Esophagus squamous epithelium (tissue), 5 donors: Measurements from ENCODE around the gene FHOD3. TPM values are rescaled to one million over a fixed set of nuclear protein-coding genes. Genes with fewer than 3 reads are reported as not detected.
A peak's percentile ranks its signal among the peaks of the same experiment; 100 is the strongest.

ENCODE experiments used
- DNase-seq: peaks from one replicate; lab custom pipeline; 2025; lab: John Stamatoyannopoulos, UW
- H3K27ac ChIP-seq, 4 donors: fragments of 200-600 bp; sonication (generic); one replicate each; pipeline ENCODE4 v1.5.1; 2016 to 2019; ENCODE audit warnings: mild to moderate bottlenecking in 1 of 4
- H3K27me3 ChIP-seq, 4 donors: fragments of 200-600 bp; sonication (generic); 1 replicate in 3 of 4; 2 replicates in 1 of 4; pipeline versions ENCODE4 v1.5.1 to v1.6.0; 2017 to 2021; ENCODE audit warnings: antibody characterized with exemption in 1 of 4
- H3K36me3 ChIP-seq, 3 donors: fragments of 200-600 bp; sonication (generic); one replicate each; pipeline ENCODE4 v1.5.1; 2016 to 2019
- H3K4me1 ChIP-seq, 3 donors: fragments of 200-600 bp; sonication (generic); one replicate each; pipeline ENCODE4 v1.5.1; 2017 to 2019
- H3K4me3 ChIP-seq, 4 donors: fragments of 200-600 bp; sonication (generic); 1 replicate in 3 of 4; 2 replicates in 1 of 4; pipeline ENCODE4 v1.5.1; 2016 to 2019; ENCODE audit warnings: mild to moderate bottlenecking in 2 of 4, moderate library complexity in 1 of 4
- H3K9me3 ChIP-seq, 3 donors: fragments of 200-600 bp; sonication (generic); one replicate each; pipeline ENCODE4 v1.5.1; 2016 to 2019
- POLR2A ChIP-seq, 4 donors: fragments of 450-650 bp; IDR thresholded peaks; one replicate each; pipeline ENCODE4 v1.6.1; 2017; ENCODE audit warnings: antibody characterized with exemption in 4 of 4, mild to moderate bottlenecking in 4 of 4, moderate library complexity in 3 of 4
- WGBS, 2 donors: methylation state at CpG; one replicate each; pipeline ENCODE4 v1.1.5; 2018; 5-methylcytosine and 5-hydroxymethylcytosine counted together
- intact Hi-C: fragments of 100-400 bp; cut with DNase I; formaldehyde crosslinking; loops from one replicate; pipeline ENCODE4 v1.15.0; 2022
- total RNA-seq, 4 donors: library from RNA; depleted of rRNA; stranded (reverse); fragments of >200 nt; gene quantifications; one replicate each; pipeline ENCODE4 v1.1.0, GENCODE V29; 2016
- TF ChIP-seq, protein P1 (sequence below), 6 experiments: fragments of 450-650 bp in 4 of 6; fragments of 200-600 bp in 2 of 6; sonication (generic) in 2 of 6; IDR thresholded peaks; one replicate each; pipeline ENCODE4 v1.5.1; 2016 to 2019; ENCODE audit warnings: antibody characterized with exemption in 6 of 6, mild to moderate bottlenecking in 4 of 6, moderate library complexity in 4 of 6
- donor health status: DM: yes; HTN: yes; CAD: no.

Gene FHOD3
- total RNA-seq, 4 donors from 2014 or later: 3.1 to 29.6 (median 5.7) TPM

DNA sequence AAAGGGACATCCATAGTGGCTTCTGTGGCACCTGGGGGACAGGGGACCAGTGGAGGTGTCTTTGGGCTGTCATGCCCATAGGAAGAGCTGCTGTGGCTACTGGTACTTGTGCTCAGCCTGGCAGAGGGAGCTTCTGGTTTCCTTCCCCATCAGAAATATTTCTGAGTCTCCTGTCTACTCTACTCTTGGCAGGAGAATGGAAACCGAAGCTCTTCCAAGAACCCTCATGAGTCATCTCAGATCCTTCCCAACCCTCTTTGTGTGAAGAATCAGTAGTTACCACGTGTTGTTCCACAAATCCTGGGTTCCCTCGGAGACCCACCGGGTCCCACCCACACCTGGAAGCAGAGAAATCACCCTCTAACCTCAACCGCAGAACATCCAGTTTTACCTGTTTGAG, 234.9 kb downstream of the FHOD3 start:
- Histone ChIP-seq H3K9me3 (no peaks in the 10 kb centered on the region), H3K27ac (peak overlapping the region; percentile 39 to 76 (median 46))

DNA sequence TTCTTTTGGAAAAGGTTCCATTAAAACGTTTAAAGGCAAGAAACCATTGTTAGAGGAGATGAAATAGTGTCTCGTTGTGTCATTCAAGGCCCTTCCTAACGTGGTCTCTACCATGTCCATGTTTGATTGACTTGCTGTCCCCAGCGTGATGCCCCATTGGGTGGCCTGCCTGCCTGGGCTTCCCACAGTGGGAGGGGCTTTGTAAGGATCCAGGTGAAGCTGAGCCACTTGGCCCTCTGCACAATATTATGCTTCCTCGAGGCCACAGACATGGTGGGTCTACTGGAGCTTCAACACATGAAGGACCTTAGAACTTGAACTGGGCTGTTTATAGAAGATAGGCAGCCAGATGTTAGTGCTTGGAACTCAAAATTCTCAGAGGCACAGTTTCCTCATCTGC, 235.3 kb downstream of the FHOD3 start:
- Histone ChIP-seq H3K27me3 (no peaks in the 10 kb centered on the region), H3K4me3 (no peak overlapping the region)

More for the DNA sequence above, 234.9 kb downstream of the FHOD3 start:
- no peak for DNase-seq
- intact Hi-C loops: no loop called here
- Histone ChIP-seq H3K36me3 (no peaks in the 10 kb centered on the region), H3K4me1 (peaks cover 0 to 28% (median 6%) of the 10 kb centered on the region in 3 donors), H3K4me3 (no peak overlapping the region), H3K27me3 (no peaks in the 10 kb centered on the region)
- WGBS, 2 donors: 33 to 52% methylated on average over 5 of the region's 5 CpGs
- no peak for TF ChIP-seq POLR2A (IDR thresholded peaks at IDR 0.05)
- TF ChIP-seq, protein P1, sequence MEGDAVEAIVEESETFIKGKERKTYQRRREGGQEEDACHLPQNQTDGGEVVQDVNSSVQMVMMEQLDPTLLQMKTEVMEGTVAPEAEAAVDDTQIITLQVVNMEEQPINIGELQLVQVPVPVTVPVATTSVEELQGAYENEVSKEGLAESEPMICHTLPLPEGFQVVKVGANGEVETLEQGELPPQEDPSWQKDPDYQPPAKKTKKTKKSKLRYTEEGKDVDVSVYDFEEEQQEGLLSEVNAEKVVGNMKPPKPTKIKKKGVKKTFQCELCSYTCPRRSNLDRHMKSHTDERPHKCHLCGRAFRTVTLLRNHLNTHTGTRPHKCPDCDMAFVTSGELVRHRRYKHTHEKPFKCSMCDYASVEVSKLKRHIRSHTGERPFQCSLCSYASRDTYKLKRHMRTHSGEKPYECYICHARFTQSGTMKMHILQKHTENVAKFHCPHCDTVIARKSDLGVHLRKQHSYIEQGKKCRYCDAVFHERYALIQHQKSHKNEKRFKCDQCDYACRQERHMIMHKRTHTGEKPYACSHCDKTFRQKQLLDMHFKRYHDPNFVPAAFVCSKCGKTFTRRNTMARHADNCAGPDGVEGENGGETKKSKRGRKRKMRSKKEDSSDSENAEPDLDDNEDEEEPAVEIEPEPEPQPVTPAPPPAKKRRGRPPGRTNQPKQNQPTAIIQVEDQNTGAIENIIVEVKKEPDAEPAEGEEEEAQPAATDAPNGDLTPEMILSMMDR (IDR thresholded peaks at IDR 0.05): no peak

DNA sequence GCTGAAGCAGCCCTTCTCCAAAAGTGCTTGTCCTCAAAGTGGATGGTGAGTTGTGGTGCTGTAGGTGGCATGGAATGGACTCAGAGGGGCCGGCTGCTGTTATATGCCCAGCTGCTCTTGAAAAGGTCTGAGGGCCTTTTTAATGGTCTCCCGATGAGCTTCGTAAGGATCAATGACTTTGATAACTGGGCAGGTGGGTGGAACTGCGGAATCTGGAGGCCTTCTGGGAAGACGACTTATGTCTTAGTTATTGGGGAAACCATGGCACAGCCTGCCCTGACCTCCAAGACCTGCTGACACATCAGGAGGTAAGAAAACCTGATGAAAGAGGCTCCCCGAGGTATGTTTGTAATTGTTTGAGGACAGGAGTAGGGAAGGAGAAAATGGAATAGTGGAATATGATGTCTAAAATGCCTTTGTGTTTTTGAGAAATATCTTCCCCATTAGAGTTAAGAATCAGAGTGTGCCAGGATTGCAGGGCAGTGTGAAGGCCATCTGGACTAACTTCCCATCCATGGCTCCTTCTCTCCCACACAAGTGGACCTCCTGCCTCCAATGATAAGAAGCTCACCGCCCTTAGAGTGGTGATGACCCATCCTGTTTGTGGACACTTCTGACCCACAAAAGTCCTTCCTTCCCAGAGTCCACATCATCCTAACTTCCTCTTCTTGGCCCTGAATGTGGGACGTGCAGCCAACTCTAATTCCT, 236.1 kb downstream of the FHOD3 start:
- H3K4me1 ChIP-seq: peaks cover 0 to 28% (median 6%) of the 10 kb centered on the region in 3 donors
- H3K27ac ChIP-seq: no peak overlapping the region
- H3K36me3 ChIP-seq: no peaks in the 10 kb centered on the region
- WGBS, 2 donors: 83 to 90% methylated on average over 7 to 8 of the region's 8 CpGs
- intact Hi-C loops: no loop called here
- DNase-seq: no peak
- no peaks in the 10 kb centered on the region for H3K9me3 ChIP-seq
- H3K27me3 ChIP-seq: no peaks in the 10 kb centered on the region
- no peak overlapping the region for H3K4me3 ChIP-seq
- TF ChIP-seq, protein P1 (IDR thresholded peaks at IDR 0.05): no peak
- TF ChIP-seq POLR2A (IDR thresholded peaks at IDR 0.05): no peak

More for the DNA sequence above, 235.3 kb downstream of the FHOD3 start:
- TF ChIP-seq, protein P1 (IDR thresholded peaks at IDR 0.05): no peak
- no peak for TF ChIP-seq POLR2A (IDR thresholded peaks at IDR 0.05)
- Histone ChIP-seq H3K36me3 (no peaks in the 10 kb centered on the region), H3K9me3 (no peaks in the 10 kb centered on the region), H3K27ac (peak overlapping the region; percentile 26 to 47 (median 39)), H3K4me1 (peaks cover 0 to 28% (median 6%) of the 10 kb centered on the region in 3 donors)
- 53 to 65% methylated on average over 4 to 5 of the region's 5 CpGs for WGBS, 2 donors
- intact Hi-C loops: no loop called here
- DNase-seq: no peak

DNA sequence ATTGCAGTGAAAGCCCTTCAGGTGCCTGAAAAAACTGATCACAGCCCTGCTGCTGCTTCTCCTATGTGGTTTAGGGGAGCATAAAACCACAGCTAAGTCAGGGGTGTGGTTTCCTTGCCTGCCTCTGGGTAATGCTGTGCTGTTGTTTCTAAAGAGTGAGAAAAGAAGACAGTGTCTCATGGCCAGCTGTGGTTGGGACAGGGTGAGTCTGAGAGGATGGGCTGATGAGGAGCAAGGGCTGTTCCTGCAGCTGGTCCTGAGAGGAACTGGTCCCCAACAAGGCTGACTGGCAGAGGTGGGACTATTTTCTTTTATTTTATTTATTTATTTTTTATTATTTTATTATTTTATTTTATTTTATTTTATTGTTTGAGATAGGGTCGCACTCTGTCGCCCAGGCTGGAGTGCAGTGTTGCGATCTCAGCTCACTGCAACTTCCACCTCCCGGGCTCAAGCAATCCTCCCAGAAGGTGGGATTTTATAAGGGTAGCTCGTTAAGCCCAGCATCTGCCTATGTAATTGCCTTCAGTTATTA, 236.7 kb downstream of the FHOD3 start:
- no peak overlapping the region for H3K27ac ChIP-seq
- no peaks in the 10 kb centered on the region for H3K36me3 ChIP-seq
- DNase-seq: no peak
- peaks cover 0 to 28% (median 6%) of the 10 kb centered on the region in 3 donors for H3K4me1 ChIP-seq
- H3K9me3 ChIP-seq: no peaks in the 10 kb centered on the region
- WGBS, 2 donors: 86 to 98% methylated on average over 5 of the region's 5 CpGs
- no peaks in the 10 kb centered on the region for H3K27me3 ChIP-seq
- H3K4me3 ChIP-seq: no peak overlapping the region
- intact Hi-C loops: no loop called here
- no peak for TF ChIP-seq POLR2A (IDR thresholded peaks at IDR 0.05)
- TF ChIP-seq, protein P1 (IDR thresholded peaks at IDR 0.05): no peak

DNA sequence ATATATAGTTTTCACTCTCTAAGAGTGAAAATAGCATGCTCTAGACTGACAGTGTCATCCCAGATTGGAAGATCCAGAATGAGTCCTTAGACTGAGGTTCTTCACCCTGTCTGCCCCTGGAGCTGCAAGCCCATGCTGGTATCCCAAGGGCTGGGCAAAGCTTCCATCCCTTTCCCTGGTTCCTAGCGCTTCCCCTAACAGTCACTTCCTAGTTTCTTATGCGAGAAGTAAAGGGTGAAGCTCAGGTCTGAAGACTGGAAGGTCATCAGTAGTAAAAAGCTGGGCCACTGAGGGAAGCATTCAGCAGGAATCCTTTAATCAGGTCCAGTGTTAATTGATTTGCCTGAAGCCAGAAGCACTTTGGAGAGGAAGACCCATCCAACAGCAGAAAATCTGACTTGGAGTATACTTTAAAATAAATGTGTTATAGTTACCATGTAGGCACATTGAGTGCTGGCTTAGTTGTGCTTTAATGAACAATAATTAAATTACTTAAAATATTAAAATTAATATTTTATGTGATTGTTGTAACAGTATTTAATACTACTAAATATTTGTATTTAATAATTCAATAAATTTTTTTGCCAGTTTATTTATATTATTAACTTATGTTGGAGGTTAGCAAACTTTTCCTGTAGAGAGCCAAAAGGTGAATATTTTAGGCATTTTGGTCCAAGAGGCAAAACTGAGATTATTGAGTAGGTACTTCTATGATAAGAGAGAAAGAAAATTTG, 237.9 kb downstream of the FHOD3 start:
- Histone ChIP-seq H3K4me1 (peaks cover 0 to 29% (median 6%) of the 10 kb centered on the region in 3 donors), H3K27ac (no peak overlapping the region), H3K9me3 (no peaks in the 10 kb centered on the region), H3K36me3 (no peaks in the 10 kb centered on the region), H3K4me3 (no peak overlapping the region), H3K27me3 (no peaks in the 10 kb centered on the region)
- TF ChIP-seq, protein P1 (IDR thresholded peaks at IDR 0.05): no peak
- no peak for TF ChIP-seq POLR2A (IDR thresholded peaks at IDR 0.05)
- no peak for DNase-seq
- 83 to 89% methylated on average over 2 of the region's 2 CpGs for WGBS, 2 donors
- intact Hi-C loops: no loop called here
